HG03565 (cell line): ENCODE measurements around the gene TMEM129.
"Not testable (repeated sequence)": the region's sequence is repeated elsewhere in the genome, so short reads cannot be mapped to it uniquely, and the experiment has no call there.

Experiments
- ATAC-seq: cut with Tn5 transposase; IDR thresholded peaks from one replicate; pipeline ENCODE4 v1.9.1; 2021; ENCODE audit warnings: mild to moderate bottlenecking, moderate library complexity; ENCODE audit not compliant: unreplicated experiment

The TMEM129 gene

DNA sequence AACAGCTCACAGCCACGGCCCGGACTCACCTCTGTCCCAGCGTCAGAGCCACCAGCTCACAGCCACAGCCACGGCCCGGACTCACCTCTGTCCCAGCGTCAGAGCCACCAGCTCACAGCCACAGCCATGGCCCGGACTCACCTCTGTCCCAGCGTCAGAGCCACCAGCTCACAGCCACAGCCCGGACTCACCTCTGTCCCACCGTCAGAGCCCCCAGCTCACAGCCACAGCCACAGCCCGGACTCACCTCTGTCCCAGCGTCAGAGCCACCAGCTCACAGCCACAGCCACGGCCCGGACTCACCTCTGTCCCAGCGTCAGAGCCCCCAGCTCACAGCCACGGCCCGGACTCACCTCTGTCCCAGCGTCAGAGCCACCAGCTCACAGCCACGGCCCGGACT is 50.1 kb downstream of the TMEM129 start:
- ATAC-seq = not testable (repeated sequence)

DNA sequence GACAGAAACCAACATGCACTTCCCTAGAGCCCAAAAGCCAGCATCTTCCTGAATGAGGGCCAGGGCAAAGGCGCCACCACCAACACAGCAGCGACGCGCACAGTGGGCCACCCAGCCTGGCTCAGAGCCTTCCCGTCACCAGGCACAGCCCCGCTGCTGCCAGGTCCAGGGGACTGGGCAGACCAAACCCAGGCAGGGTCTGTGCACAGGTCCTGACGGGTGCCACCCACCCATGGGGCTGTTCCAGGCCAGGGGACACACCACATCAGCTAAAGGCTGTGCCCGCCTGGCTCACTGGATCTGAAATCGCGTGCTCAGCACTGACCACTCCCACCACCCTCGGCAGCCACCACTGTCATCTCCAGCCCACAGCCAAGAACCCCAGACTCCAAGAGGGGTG is 50.8 kb downstream of the TMEM129 start:
- ATAC-seq = no peak

DNA sequence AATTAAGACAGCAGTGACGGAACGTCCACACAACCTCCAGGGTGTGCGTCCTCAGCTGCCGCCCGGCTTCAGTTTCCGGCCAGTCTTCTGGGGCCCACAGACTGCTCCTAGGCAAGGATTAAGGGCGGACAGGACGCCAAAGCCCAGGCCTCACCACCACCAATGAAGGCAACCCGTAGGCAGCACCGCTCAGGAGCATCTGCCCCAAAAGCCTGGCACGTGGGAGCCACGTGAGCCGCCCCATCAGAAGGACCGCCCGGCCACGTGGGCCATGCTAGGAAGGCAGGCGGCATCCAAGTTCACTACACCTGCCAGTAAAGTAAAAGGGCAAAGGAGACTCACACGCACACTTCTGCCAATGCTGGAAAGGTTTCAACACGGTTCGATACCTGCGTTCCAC is 51.3 kb downstream of the TMEM129 start:
- no peak for ATAC-seq

DNA sequence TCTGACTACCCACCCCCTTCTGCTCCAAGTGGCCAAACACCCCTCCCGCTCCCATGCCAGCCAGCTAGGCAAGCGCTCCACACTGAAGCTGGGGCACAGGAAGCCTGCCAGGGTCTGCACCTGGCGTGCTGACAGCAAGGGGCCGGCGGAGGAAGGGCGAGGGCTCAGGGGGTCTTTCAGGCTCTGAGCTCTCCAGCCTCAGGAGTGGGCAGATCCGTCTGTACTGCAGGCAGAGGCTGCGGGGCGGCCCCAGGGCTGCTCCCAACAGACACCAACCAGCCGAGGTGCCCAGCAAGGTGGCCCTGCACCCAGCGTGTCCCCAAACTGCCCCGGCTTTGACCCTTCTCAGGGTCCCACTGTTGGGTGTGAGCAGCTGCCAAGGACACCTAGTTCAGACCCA is 51.9 kb downstream of the TMEM129 start:
- ATAC-seq = no peak

DNA sequence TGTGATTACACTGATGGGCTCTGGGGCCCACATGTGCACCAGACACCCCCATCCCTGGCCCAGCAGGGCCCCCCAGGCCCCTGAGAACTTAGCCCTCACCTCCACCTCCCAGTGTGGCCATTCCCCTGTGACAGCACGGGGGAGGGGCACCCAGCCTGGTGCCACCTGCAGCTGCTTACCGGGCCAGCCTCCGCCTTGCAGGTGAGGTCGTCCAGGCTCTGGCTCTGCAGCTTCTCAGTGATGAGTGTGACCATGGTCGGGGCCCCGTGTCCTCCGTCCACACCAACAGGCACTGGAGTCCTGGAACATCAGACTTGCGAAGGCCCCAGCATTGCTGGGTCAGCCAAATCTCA is 52.7 kb downstream of the TMEM129 start:
- no peak for ATAC-seq

DNA sequence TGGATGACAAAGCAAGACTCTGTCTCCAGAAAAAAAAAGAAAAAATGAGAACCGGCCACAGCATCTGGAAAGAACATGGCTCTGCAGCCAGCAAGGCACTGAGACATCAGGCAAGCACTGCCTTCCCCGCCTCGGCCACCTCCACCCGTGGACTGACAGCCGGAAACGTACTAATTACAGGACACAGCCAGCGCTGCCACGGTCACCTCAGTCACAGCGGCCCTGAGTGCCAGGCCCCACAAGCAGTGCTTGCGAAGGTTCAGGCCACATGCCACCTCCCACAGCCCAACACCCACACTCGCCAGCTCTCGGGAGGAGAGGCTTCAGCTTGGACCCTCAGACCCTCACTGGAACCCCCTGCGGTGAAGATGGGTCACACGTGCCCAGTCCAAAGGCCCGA is 53.9 kb downstream of the TMEM129 start:
- no peak for ATAC-seq

DNA sequence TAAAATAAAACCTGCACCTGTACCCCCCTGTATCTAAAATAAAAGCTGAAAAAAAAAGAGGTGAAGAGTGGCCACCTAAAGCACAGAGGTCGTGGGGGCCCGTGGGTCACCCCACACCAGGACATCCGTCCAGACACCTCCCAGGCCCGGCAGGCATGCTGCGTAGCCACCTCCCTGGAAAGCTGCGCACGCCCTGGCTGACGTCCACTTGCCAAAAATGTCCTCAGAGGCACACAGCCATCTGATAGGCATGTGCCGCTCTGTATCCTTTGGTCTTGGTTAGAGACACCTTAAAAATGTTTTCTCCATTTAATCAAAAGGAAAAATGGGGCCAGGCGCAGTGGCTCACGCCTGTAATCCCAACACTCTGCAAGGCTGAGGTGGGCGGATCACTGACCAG is 54.7 kb downstream of the TMEM129 start:
- ATAC-seq = no peak
